ENCODE data around the gene NDUFB10.
A peak's percentile ranks its signal among the peaks of the same experiment; 100 is the strongest.
"Not testable (repeated sequence)": the region's sequence is repeated elsewhere in the genome, so short reads cannot be mapped to it uniquely, and the experiment has no call there.

NDUFB10 gene

DNA sequence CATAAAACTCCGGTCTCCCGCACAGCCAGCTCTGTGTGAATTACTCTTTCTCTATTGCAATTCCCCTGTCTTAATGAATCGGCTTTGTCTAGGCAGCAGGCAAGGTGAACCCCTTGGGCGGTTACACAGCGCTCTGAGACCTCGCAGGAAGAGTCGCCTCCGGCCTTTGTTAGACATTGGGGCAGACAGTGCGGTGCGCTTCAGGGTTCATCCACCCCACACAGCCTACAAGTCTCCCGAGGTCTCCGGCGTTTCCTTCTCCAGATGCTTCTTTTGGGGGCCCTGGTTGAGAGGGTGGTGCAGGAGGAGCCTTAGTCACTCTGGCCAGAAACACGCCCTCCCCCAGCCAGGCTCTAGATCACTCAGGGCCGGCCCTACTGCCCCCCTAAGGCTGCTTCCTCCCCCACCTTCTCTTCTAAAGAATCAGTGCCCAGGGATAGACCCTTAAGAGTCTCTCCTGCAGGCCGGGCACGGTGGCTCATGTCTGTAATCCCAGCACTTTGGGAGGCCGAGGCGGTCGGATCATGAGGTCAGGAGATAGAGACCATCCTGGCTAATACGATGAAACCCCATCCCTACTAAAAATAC is 14.6 kb upstream of the NDUFB10 start:
- Mint-ChIP-seq H3K36me3 (ENCODE audit: insufficient read depth) (peaks cover 4% of the 10 kb centered on the region), H3K27me3 (no peaks in the 10 kb centered on the region), H3K27ac (ENCODE audit: low read depth) (peak overlapping the region; percentile 57), H3K4me1 (peaks cover 11% of the 10 kb centered on the region), H3K4me3 (peak overlapping the region; percentile 46), H3K9me3 (no peaks in the 10 kb centered on the region)
- DNase-seq (ENCODE audit: low spot score in 2 of 2) (no peak), ATAC-seq (replicated peaks; ENCODE audit: extremely low read depth, poor library complexity, severe bottlenecking) (no peak)

DNA sequence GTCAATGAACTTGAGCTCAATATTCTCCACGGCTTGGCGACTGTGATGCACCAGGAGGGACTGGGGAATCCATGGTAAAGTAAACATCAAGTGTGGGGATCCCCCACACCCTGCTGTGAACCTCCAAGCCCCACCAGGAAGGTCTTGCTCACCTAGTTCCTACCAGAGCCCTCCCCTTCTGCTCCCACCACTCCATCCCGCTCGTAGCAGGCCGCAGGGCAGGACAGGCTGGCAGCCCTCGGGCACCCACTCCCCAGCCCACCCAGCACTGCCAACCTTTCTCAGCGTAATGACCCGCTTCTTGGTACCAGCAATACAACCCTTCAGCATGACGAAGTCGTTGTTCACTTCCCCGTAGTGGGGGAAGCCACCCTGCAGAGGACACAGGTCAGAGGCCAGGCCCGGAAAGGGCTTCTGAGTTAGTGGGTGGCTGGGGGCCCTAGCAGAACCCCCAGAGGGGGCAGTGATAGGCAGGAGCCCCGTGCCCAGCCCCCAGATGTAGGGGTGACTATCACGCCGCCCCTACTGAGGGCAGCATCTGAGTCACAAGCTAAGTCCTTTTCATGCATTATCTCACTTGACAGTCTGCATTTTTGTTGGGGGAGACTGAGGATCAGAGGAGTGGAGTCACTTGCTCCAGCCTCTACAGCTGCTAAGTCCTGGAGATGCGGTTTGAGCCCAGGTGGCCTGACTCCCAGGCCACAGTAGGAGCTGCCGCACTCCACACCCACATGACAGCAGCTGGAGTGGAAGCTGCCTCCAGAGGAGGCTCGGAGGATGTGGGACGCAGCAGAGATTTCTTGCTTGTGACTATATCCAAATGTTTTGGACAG is 13.6 kb upstream of the NDUFB10 start:
- Mint-ChIP-seq H3K4me3 (no peak overlapping the region), H3K36me3 (ENCODE audit: insufficient read depth) (no peaks in the 10 kb centered on the region), H3K27me3 (no peaks in the 10 kb centered on the region), H3K9me3 (no peaks in the 10 kb centered on the region), H3K27ac (ENCODE audit: low read depth) (no peak overlapping the region), H3K4me1 (peaks cover 11% of the 10 kb centered on the region)
- ATAC-seq (replicated peaks; ENCODE audit: extremely low read depth, poor library complexity, severe bottlenecking) = no peak
- no peak for DNase-seq (ENCODE audit: low spot score in 2 of 2)

DNA sequence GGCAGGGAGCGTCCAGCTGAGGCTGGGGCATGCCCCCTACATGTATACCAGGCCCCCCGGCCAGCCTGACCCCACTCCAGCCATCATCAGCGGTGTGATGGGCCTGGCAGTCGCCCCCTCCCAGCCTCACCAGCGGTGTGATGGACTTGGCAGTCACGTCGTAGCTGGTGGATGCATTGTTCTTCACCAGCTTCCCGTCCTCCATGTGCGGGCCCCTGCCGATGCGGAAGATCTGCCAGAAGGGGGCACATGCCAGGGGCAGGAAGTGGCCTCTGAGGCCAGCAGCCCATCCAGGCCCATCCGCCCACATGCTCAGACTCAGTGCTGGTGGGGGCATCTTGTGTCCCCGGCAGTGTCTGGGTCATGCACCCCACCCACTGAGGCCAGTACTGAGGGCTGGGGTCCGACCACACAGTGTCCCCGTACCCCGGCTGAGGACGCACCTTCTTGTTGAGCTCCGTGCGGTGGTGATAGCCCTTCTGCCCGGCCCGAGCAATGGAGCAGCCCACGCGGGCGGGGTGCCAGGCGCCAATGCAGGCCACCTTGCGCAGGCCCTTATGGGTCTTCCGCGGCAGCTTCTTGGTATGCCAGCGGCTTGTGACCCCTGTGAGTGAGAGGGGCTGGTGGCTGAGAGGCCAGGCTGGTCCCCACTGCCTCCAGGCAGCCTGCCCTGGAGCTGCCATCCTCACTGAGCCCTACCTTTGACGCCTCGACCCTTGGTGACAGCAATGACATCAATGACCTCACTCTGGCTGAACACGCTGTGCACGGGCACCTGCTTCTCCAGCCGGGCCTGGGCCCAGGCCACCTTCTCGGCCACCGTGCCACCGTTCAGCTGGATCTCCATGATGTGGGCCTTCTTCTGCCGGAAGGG is 12.6 kb upstream of the NDUFB10 start:
- Mint-ChIP-seq H3K4me3 (no peak overlapping the region), H3K27ac (ENCODE audit: low read depth) (no peak overlapping the region), H3K4me1 (peaks cover 7% of the 10 kb centered on the region), H3K27me3 (no peaks in the 10 kb centered on the region), H3K36me3 (ENCODE audit: insufficient read depth) (no peaks in the 10 kb centered on the region), H3K9me3 (no peaks in the 10 kb centered on the region)
- DNase-seq (ENCODE audit: low spot score in 2 of 2) = no peak
- no peak for ATAC-seq (replicated peaks; ENCODE audit: extremely low read depth, poor library complexity, severe bottlenecking)

DNA sequence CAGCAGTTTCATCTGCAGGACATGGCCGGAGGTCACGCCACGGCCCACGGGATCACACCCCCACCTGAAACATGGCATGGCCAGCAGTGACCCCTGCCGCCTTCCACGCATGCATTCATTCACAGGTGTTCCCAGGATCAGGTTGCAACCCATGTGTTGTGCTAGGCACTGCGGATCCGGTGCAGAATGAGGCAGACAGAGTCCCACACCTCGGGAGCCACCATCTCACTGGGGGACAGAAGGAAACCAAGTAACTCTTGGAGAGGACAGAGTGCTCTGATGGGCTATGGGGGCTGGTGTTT is 12.0 kb upstream of the NDUFB10 start:
- ATAC-seq (replicated peaks; ENCODE audit: extremely low read depth, poor library complexity, severe bottlenecking) (no peak), DNase-seq (ENCODE audit: low spot score in 2 of 2) (no peak)
- Mint-ChIP-seq H3K36me3 (ENCODE audit: insufficient read depth) (no peaks in the 10 kb centered on the region), H3K9me3 (no peaks in the 10 kb centered on the region), H3K27ac (ENCODE audit: low read depth) (no peak overlapping the region), H3K4me1 (peaks cover 5% of the 10 kb centered on the region), H3K27me3 (no peaks in the 10 kb centered on the region), H3K4me3 (no peak overlapping the region)

DNA sequence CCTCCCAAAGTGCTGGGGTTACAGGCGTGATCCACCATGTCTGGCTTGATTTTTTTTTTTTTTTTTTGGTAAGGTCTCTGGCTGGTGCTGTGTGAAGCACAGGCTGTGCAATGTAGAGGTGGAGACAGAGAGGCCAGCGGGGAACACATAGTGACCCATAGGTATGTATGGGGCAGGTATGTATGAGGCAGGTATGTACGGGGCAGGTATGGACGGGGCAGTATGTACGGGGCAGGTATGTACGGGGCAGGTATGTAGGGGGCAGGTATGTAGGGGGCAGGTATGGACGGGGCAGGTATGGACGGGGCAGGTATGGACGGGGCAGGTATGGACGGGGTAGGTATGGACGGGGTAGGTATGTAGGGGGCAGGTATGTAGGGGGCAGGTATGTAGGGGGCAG is 9.8 kb upstream of the NDUFB10 start:
- Mint-ChIP-seq H3K27ac (ENCODE audit: low read depth) (no peak overlapping the region), H3K4me3 (no peak overlapping the region), H3K9me3 (no peaks in the 10 kb centered on the region), H3K36me3 (ENCODE audit: insufficient read depth) (no peaks in the 10 kb centered on the region), H3K4me1 (no peaks in the 10 kb centered on the region), H3K27me3 (no peaks in the 10 kb centered on the region)
- DNase-seq (ENCODE audit: low spot score in 2 of 2) (no peak), ATAC-seq (replicated peaks; ENCODE audit: extremely low read depth, poor library complexity, severe bottlenecking) (no peak)

DNA sequence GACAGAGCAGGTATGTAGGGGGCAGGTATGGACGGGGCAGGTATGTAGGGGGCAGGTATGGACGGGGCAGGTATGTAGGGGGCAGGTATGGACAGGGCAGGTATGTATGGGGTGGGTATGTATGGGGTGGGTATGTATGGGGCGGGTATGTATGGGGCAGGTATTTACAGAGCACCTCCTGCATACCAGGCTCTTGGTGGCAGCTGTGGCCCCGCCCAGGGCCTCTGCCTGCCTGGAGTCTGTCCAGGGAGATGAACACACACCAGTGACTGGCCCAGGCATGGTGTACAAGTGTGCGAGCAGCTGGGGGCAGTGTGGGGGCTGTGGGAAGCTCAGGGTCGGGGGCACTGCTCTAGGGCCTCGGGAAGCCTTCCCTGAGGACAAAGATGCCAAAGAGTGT is 9.3 kb upstream of the NDUFB10 start:
- Mint-ChIP-seq H3K4me1 (no peaks in the 10 kb centered on the region), H3K27me3 (no peaks in the 10 kb centered on the region), H3K27ac (ENCODE audit: low read depth) (no peak overlapping the region), H3K36me3 (ENCODE audit: insufficient read depth) (no peaks in the 10 kb centered on the region), H3K4me3 (no peak overlapping the region), H3K9me3 (no peaks in the 10 kb centered on the region)
- DNase-seq (ENCODE audit: low spot score in 2 of 2) (no peak), ATAC-seq (replicated peaks; ENCODE audit: extremely low read depth, poor library complexity, severe bottlenecking) (no peak)

DNA sequence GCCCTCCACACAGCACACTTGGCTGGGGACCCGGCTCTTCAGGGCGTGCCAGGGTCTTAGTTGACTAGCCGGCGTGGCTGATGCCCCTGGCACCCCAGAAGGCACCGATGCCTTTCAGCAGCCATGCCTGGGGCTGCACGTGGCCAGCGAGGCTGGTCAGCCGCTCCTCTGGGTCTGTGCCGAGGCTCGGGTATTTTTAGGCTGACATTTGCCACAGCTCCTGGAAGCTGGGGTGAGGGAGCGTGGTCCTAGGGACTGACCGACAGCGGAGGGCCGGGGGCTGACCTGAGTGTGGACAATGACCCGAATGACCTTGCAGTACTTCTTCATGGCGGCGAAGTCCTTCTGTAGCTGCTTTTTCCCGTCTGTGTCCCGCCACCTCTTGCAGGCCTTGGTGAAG is 8.8 kb upstream of the NDUFB10 start:
- Mint-ChIP-seq H3K9me3 (no peaks in the 10 kb centered on the region), H3K36me3 (ENCODE audit: insufficient read depth) (no peaks in the 10 kb centered on the region), H3K4me1 (no peaks in the 10 kb centered on the region), H3K27me3 (no peaks in the 10 kb centered on the region), H3K4me3 (no peak overlapping the region), H3K27ac (ENCODE audit: low read depth) (no peak overlapping the region)
- DNase-seq (ENCODE audit: low spot score in 2 of 2) = no peak
- no peak for ATAC-seq (replicated peaks; ENCODE audit: extremely low read depth, poor library complexity, severe bottlenecking)

DNA sequence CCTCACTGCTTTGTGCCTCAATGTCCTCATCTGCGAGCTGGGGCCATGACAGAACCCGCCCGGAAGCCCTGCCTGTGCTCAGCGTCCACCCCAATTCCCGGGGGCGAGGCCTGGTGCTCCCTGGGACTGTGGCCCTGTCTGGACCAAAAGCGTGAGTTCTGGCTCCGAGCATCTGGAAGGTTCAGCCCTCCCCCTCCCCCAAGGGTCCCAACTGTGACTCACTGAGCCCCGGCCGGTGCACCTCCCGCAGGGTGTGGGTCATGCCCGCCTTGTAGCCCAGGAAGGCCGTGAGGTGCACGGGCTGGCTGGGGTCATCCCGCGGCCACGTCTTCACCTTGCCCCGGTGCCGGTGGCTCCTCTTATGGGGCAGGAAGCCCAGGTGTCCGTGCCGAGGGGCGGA is 5.6 kb upstream of the NDUFB10 start:
- no peaks in the 10 kb centered on the region for H3K4me1 Mint-ChIP-seq
- no peak for ATAC-seq (replicated peaks; ENCODE audit: extremely low read depth, poor library complexity, severe bottlenecking)
- DNase-seq (ENCODE audit: low spot score in 2 of 2) = no peak
- H3K27me3 Mint-ChIP-seq = no peaks in the 10 kb centered on the region
- no peak overlapping the region for H3K4me3 Mint-ChIP-seq
- no peaks in the 10 kb centered on the region for H3K9me3 Mint-ChIP-seq
- H3K27ac Mint-ChIP-seq (ENCODE audit: low read depth) = no peak overlapping the region
- H3K36me3 Mint-ChIP-seq (ENCODE audit: insufficient read depth) = no peaks in the 10 kb centered on the region

DNA sequence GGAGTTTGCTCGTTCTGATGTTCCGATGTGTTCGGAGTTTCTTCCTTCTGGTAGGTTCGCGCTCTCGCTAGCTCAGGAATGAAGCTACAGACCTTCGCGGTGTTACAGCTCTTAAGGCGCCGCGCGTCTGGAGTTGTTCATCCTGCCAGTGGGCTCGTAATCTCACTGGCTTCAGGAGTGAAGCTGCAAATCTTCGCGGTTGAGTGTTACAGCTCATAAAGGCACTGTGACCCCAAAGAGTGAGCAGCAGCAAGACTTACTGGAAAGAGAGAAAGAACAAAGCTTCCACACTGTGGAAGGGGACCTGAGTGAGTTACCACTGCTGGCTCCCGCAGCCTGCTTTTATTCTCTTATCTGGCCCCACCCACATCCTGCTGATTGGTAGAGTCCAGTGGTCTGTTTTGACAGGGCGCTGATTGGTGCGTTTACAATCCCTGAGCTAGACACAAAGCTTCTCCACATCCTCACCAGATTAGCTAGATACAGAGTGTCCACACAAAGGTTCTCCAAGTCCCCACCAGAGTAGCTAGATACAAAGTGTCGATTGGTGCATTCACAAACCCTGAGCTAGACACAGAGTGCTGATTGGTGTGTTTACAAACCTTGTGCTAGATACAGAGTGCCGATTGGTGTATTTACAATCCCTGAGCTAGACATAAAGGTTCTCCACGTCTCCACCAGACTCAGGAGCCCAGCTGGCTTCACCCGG is 1.8 kb upstream of the NDUFB10 start:
- H3K4me3 Mint-ChIP-seq; ATAC-seq (replicated peaks; ENCODE audit: extremely low read depth, poor library complexity, severe bottlenecking); H3K27me3 Mint-ChIP-seq; H3K9me3 Mint-ChIP-seq; DNase-seq (ENCODE audit: low spot score in 2 of 2); H3K27ac Mint-ChIP-seq (ENCODE audit: low read depth): not testable (repeated sequence)
- peaks cover 27% of the 10 kb centered on the region for H3K36me3 Mint-ChIP-seq (ENCODE audit: insufficient read depth)
- peaks cover 33% of the 10 kb centered on the region for H3K4me1 Mint-ChIP-seq

DNA sequence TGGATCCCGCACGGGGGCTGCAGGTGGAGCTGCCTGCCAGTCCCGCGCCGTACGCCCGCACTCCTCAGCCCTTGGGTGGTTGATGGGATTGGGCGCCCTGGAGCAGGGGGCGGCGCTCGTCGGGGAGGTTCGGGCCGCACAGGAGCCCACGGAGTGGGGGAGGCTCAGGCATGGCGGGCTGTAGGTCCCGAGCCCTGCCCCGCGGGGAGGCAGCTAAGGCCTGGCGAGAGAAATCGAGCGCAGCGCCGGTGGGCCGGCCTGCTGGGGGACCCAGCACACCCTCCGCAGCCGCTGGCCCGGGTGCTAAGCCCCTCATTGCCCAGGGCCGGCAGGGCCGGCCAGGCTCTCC is 1.2 kb upstream of the NDUFB10 start:
- H3K27me3 Mint-ChIP-seq; DNase-seq (ENCODE audit: low spot score in 2 of 2); H3K9me3 Mint-ChIP-seq; H3K27ac Mint-ChIP-seq (ENCODE audit: low read depth); ATAC-seq (replicated peaks; ENCODE audit: extremely low read depth, poor library complexity, severe bottlenecking); H3K4me3 Mint-ChIP-seq: not testable (repeated sequence)
- peaks cover 32% of the 10 kb centered on the region for H3K36me3 Mint-ChIP-seq (ENCODE audit: insufficient read depth)
- H3K4me1 Mint-ChIP-seq = peaks cover 38% of the 10 kb centered on the region

DNA sequence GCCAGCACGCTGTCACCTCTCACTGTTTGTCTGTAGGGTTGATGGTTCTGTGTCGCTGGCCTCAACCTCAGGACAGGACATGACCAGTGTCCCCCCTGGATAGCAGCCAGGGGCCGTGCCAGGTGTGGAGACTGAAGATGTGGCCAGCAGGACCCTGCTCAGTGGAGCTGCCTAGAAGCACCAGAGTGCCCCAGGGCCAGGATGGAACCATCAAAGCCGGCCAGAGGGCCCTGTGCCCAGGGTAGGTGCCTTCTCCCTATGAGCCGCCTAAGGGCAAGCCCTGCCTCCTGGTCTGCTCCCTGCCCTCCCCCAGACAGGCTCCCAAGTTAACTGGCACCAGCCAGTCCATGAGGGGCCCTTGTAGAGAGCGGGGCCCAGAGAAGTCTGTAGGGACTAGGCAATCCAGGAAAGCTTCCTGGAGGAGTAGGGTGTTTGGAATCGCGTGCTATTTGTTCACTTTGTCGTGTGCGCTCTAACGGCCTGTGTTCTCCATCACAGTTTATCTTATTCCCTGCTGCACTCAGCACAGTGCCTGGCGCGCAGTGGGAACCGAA is 546 bp upstream of the NDUFB10 start:
- Mint-ChIP-seq H3K9me3 (no peaks in the 10 kb centered on the region), H3K36me3 (ENCODE audit: insufficient read depth) (peaks cover 39% of the 10 kb centered on the region), H3K27ac (ENCODE audit: low read depth) (peak overlapping the region; percentile 44), H3K4me1 (peaks cover 44% of the 10 kb centered on the region), H3K4me3 (peak overlapping the region; percentile 94), H3K27me3 (no peaks in the 10 kb centered on the region)
- DNase-seq (ENCODE audit: low spot score in 2 of 2) (no peak), ATAC-seq (replicated peaks; ENCODE audit: extremely low read depth, poor library complexity, severe bottlenecking) (no peak)
